Bronchus fibroblast of lung (primary cell): Measurements from ENCODE around the gene BMF. TPM values are rescaled to one million over a fixed set of nuclear protein-coding genes. Genes with fewer than 3 reads are reported as not detected.

Source experiments
- total RNA-seq: library from RNA; depleted of rRNA; stranded (reverse); fragments of >200 nt; gene quantifications from 2 replicates; pipeline ENCODE4 v1.2.3, GENCODE V29; 2015

Gene BMF
- total RNA-seq: 0.17 and 1.6 TPM in 2 replicates

GRCh38 chr15:40108855-40109735 is at the start of gene BMF:
TSS of gene BMF (minus strand) at chr15:40108879. CDS start at chr15:40106086, 2,793 bp downstream.

GRCh38 chr15:40038638-40039543 is 69.8 kb downstream of the BMF start, which contains the start of gene SRP14:
TSS of gene SRP14 (minus strand) at chr15:40039181. CDS start at chr15:40039116, 65 bp downstream.

Other genes starting within 250 kb of the BMF start
- 80.7 and 86.2 TPM in 2 replicates for gene GPR176, start 188.6 kb downstream of the BMF start, total RNA-seq
- 72.4 and 73.3 TPM in 2 replicates for gene EIF2AK4, start 174.8 kb downstream of the BMF start, total RNA-seq
- 241 and 248 TPM in 2 replicates for gene SRP14, start 69.7 kb downstream of the BMF start, total RNA-seq
- 34.8 and 35.5 TPM in 2 replicates for gene BUB1B, start 52.2 kb upstream of the BMF start, total RNA-seq
- gene PAK6, start 130.2 kb upstream of the BMF start, total RNA-seq: 3.5 TPM in 1 of 2 replicates, not detected in the other
- gene ANKRD63, start 174.2 kb upstream of the BMF start, total RNA-seq: not detected in 2 replicates
- 0.74 and 2.2 TPM in 2 replicates for gene PLCB2, start 199.1 kb upstream of the BMF start, total RNA-seq
- gene INAFM2, start 214.8 kb upstream of the BMF start, total RNA-seq: 4.3 and 4.4 TPM in 2 replicates
- 2.1 and 4.2 TPM in 2 replicates for gene CCDC9B, start 232.1 kb upstream of the BMF start, total RNA-seq
- gene PHGR1, start 242.2 kb upstream of the BMF start, total RNA-seq: not detected in 2 replicates
- gene DISP2, start 249.3 kb upstream of the BMF start, total RNA-seq: 0.17 and 0.30 TPM in 2 replicates